ENCODE results near the gene LDLRAD1.

- TF ChIP-seq POLR2A (IDR thresholded peaks at IDR 0.05), result no peak
- TF ChIP-seq CTCF (IDR thresholded peaks at IDR 0.05), result no peak
Measured at GRCh38 chr1:53998223-53998622, 19.8 kb downstream of the LDLRAD1 start.
